HepG2 (cell line): ENCODE data around the gene PODXL2. TPM values are rescaled to one million over a fixed set of nuclear protein-coding genes. Genes with fewer than 3 reads are reported as not detected.

Experiments used
- AGO1 ChIP-seq: fragments of 200-400 bp; formaldehyde crosslinking; IDR thresholded peaks from 2 replicates; pipeline ENCODE4 v1.6.1; 2017; ENCODE audit warnings: mild to moderate bottlenecking, low read depth, low read length, moderate library complexity; ENCODE audit not compliant: poor library complexity, severe bottlenecking
- ARHGAP35 ChIP-seq: sonication (generic); formaldehyde crosslinking; IDR thresholded peaks from 2 replicates; pipeline ENCODE4 v1.9.0; 2022; ENCODE audit warnings: mild to moderate bottlenecking, inconsistent platforms, moderate library complexity, missing genetic modification reagents, borderline replicate concordance
- ATF1 ChIP-seq: IDR thresholded peaks from 2 replicates; pipeline ENCODE4 v1.6.1; 2016; ENCODE audit warnings: mild to moderate bottlenecking, control low read depth
- ATRX ChIP-seq: sonication (generic); formaldehyde crosslinking; IDR thresholded peaks from 2 replicates; pipeline ENCODE4 v1.4.0; 2020; ENCODE audit warnings: missing genetic modification reagents, borderline replicate concordance
- BCL3 ChIP-seq: sonication (generic); formaldehyde crosslinking; IDR thresholded peaks from 2 replicates; pipeline ENCODE4 v1.5.1; 2020; ENCODE audit warnings: mild to moderate bottlenecking, missing genetic modification reagents, moderate library complexity
- CSRNP2 ChIP-seq: sonication (generic); formaldehyde crosslinking; conservative IDR thresholded peaks from 2 replicates; pipeline ENCODE4 v1.8.0; 2022; ENCODE audit warnings: low read depth, missing genetic modification reagents
- DNMT1 ChIP-seq: sonication (generic); formaldehyde crosslinking; IDR thresholded peaks from 2 replicates; pipeline ENCODE4 v1.5.1; 2020; ENCODE audit warnings: mild to moderate bottlenecking, missing genetic modification reagents
- ERF ChIP-seq: IDR thresholded peaks from 2 replicates; pipeline ENCODE4 v1.6.1; 2018; ENCODE audit warnings: missing biosample characterization, missing genetic modification reagents
- FOSL2 ChIP-seq: sonication (generic); formaldehyde crosslinking; IDR thresholded peaks from 2 replicates; pipeline ENCODE4 v1.4.0; 2020; ENCODE audit warnings: missing genetic modification reagents
- HIVEP1 ChIP-seq: sonication (generic); formaldehyde crosslinking; IDR thresholded peaks from 2 replicates; pipeline ENCODE4 v1.4.0; 2020; ENCODE audit warnings: mild to moderate bottlenecking, missing genetic modification reagents
- NFATC3 ChIP-seq: sonication (generic); formaldehyde crosslinking; IDR thresholded peaks from 2 replicates; pipeline ENCODE4 v1.5.1; 2020; ENCODE audit warnings: mild to moderate bottlenecking, missing genetic modification reagents
- RBM39 ChIP-seq: fragments of 200-400 bp; formaldehyde crosslinking; IDR thresholded peaks from one replicate; pipeline ENCODE4 v1.6.1; 2018; ENCODE audit warnings: antibody characterized with exemption, mild to moderate bottlenecking, low read depth, low read length; ENCODE audit not compliant: poor library complexity, severe bottlenecking
- SIN3A ChIP-seq: IDR thresholded peaks from 2 replicates; pipeline ENCODE4 v1.6.1; 2011; ENCODE audit warnings: low read depth, mild to moderate bottlenecking, control low read depth, low read length, borderline replicate concordance
- ZGPAT ChIP-seq: IDR thresholded peaks from 2 replicates; pipeline ENCODE4 v1.6.1; 2016; ENCODE audit warnings: mild to moderate bottlenecking
- ZIK1 ChIP-seq: sonication (generic); formaldehyde crosslinking; IDR thresholded peaks from 2 replicates; pipeline ENCODE4 v1.5.0; 2020; ENCODE audit warnings: mild to moderate bottlenecking, low read depth, missing genetic modification reagents, borderline replicate concordance
- ZMYM3 ChIP-seq: sonication (generic); formaldehyde crosslinking; IDR thresholded peaks from 2 replicates; pipeline ENCODE4 v1.5.1; 2020; ENCODE audit warnings: mild to moderate bottlenecking, missing genetic modification reagents
- ZNF18 ChIP-seq: sonication (generic); formaldehyde crosslinking; IDR thresholded peaks from 2 replicates; pipeline ENCODE4 v1.8.0; 2022; ENCODE audit warnings: mild to moderate bottlenecking, missing genetic modification reagents; ENCODE audit not compliant: insufficient replicate concordance
- ZNF33B ChIP-seq: sonication (generic); formaldehyde crosslinking; IDR thresholded peaks from 2 replicates; pipeline ENCODE4 v1.5.1; 2020; ENCODE audit warnings: mild to moderate bottlenecking, missing genetic modification reagents
- ZNF34 ChIP-seq: sonication (generic); formaldehyde crosslinking; IDR thresholded peaks from 2 replicates; pipeline ENCODE4 v1.4.0; 2020; ENCODE audit warnings: mild to moderate bottlenecking, missing genetic modification reagents, borderline replicate concordance
- ZNF432 ChIP-seq: sonication (generic); formaldehyde crosslinking; IDR thresholded peaks from 2 replicates; pipeline ENCODE4 v1.5.0; 2020; ENCODE audit warnings: missing genetic modification reagents, mild to moderate bottlenecking, borderline replicate concordance
- ZNF510 ChIP-seq: sonication (generic); formaldehyde crosslinking; IDR thresholded peaks from 2 replicates; pipeline ENCODE4 v1.4.0; 2020; ENCODE audit warnings: low read depth, mild to moderate bottlenecking, missing genetic modification reagents
- ZSCAN20 ChIP-seq: sonication (generic); formaldehyde crosslinking; IDR thresholded peaks from 2 replicates; pipeline ENCODE4 v1.4.0; 2020; ENCODE audit warnings: missing genetic modification reagents, mild to moderate bottlenecking, borderline replicate concordance
- polyA plus RNA-seq, 8 experiments: library from polyadenylated mRNA; depleted of rRNA in 3 of 8; stranded (reverse) in 7 of 8; unstranded in 1 of 8; fragments of >200 nt; fragmentation: Illumina TruSeq in 4 of 8; extraction: Trizol in 4 of 8; gene quantifications; 2 replicates each; pipeline versions ENCODE4 v1.2.1 to v1.2.3, GENCODE V29; 2011 to 2016; ENCODE audit warnings: low read depth in 4 of 8, missing spikeins in 1 of 8, mixed read lengths in 1 of 8; ENCODE audit not compliant: insufficient read depth in 1 of 8
- total RNA-seq, 5 experiments: library from RNA; depleted of rRNA; stranded (reverse); fragments of >200 nt; fragmentation: Illumina TruSeq; extraction: Trizol; gene quantifications; 2 replicates each; pipeline ENCODE4 v1.2.3, GENCODE V29; 2016; ENCODE audit warnings: low read depth in 1 of 5

The PODXL2 gene
- total and polyA plus RNA-seq, 2 of the 13 experiments (the other 11 are each of a cell fraction or from before 2014, with no cell fraction given): 20.4 to 25.1 TPM

GRCh38 chr3:127589600-127590281 lies 39.2 kb upstream of the PODXL2 start (continued):
- TF ChIP-seq CSRNP2 (CRISPR knock-in tag) (no peak), ZMYM3 (no peak), ATF1 (CRISPR knock-in tag) (no peak), ZSCAN20 (no peak), ZNF34 (CRISPR knock-in tag) (no peak), ZIK1 (no peak), ZNF510 (CRISPR knock-in tag) (no peak), ZNF33B (CRISPR knock-in tag) (no peak), FOSL2 (no peak), ATRX (CRISPR knock-in tag) (no peak), ERF (CRISPR knock-in tag) (no peak), RBM39 (no peak), BCL3 (CRISPR knock-in tag) (no peak; the same call in 1 of the 2 replicates), DNMT1 (CRISPR knock-in tag) (no peak), ZGPAT (no peak), HIVEP1 (no peak), ARHGAP35 (CRISPR knock-in tag) (no peak), AGO1 (no peak), ZNF18 (peak; percentile 16), ZNF432 (CRISPR knock-in tag) (no peak), NFATC3 (CRISPR knock-in tag) (no peak), SIN3A (no peak)
